Breast epithelium (tissue), 4 donors: ENCODE results near the gene DNAH9. TPM values are rescaled to one million over a fixed set of nuclear protein-coding genes. Genes with fewer than 3 reads are reported as not detected.

Experiments used
- DNase-seq, 2 donors: peaks; one replicate each; pipeline ENCODE4 v3.0.0-alpha.2; 2019; ENCODE audit warnings: low spot score in 2 of 2
- H3K27ac ChIP-seq, 2 donors: fragments of 200-600 bp; sonication (generic) in 1 of 2; one replicate each; pipeline ENCODE4 v1.5.1; 2016 to 2019; ENCODE audit warnings: mild to moderate bottlenecking in 1 of 2
- H3K27me3 ChIP-seq, 2 donors: fragments of 200-600 bp; sonication (generic) in 1 of 2; one replicate each; pipeline versions ENCODE4 v1.5.1 to v1.6.0; 2017 to 2019; ENCODE audit warnings: control low read depth in 1 of 2, mild to moderate bottlenecking in 1 of 2
- H3K36me3 ChIP-seq: fragments of 200-600 bp; one replicate; pipeline ENCODE4 v1.5.1; 2019
- H3K4me1 ChIP-seq, 2 donors: fragments of 200-600 bp; sonication (generic); one replicate each; pipeline ENCODE4 v1.5.1; 2016 to 2019; ENCODE audit warnings: control low read depth in 1 of 2
- H3K4me3 ChIP-seq, 3 donors: fragments of 200-600 bp; sonication (generic); 1 replicate in 2 of 3; 2 replicates in 1 of 3; pipeline ENCODE4 v1.5.1; 2016 to 2019; ENCODE audit warnings: mild to moderate bottlenecking in 3 of 3, moderate library complexity in 2 of 3
- H3K9me3 ChIP-seq, 2 donors: fragments of 200-600 bp; sonication (generic) in 1 of 2; one replicate each; pipeline ENCODE4 v1.5.1; 2016 to 2019; ENCODE audit warnings: control low read depth in 1 of 2
- POLR2A ChIP-seq: fragments of 450-650 bp; IDR thresholded peaks from one replicate; pipeline ENCODE4 v1.6.1; 2016; ENCODE audit warnings: antibody characterized with exemption, mild to moderate bottlenecking, moderate library complexity
- POLR2AphosphoS5 ChIP-seq, 3 donors: sonication (generic); formaldehyde crosslinking; IDR thresholded peaks; one replicate each; pipeline ENCODE4 v1.6.1; 2017; ENCODE audit warnings: antibody characterized with exemption in 3 of 3
- intact Hi-C: fragments of 100-400 bp; cut with DNase I; formaldehyde crosslinking; loops from one replicate; pipeline ENCODE4 v1.15.1; 2023; ENCODE audit warnings: low total_unique reads
- total RNA-seq, 3 donors: library from RNA; depleted of rRNA; stranded (reverse); fragments of >200 nt; gene quantifications; one replicate each; pipeline ENCODE4 v1.1.0, GENCODE V29; 2016
- TF ChIP-seq, protein P1 (sequence below), 3 donors: fragments of 450-650 bp; IDR thresholded peaks; one replicate each; pipeline ENCODE4 v1.5.1; 2016 to 2017; ENCODE audit warnings: antibody characterized with exemption in 3 of 3, mild to moderate bottlenecking in 3 of 3, moderate library complexity in 3 of 3

DNAH9 gene
- total RNA-seq, 3 donors from 2014 or later: 0.66 to 3.5 (median 1.2) TPM

DNA sequence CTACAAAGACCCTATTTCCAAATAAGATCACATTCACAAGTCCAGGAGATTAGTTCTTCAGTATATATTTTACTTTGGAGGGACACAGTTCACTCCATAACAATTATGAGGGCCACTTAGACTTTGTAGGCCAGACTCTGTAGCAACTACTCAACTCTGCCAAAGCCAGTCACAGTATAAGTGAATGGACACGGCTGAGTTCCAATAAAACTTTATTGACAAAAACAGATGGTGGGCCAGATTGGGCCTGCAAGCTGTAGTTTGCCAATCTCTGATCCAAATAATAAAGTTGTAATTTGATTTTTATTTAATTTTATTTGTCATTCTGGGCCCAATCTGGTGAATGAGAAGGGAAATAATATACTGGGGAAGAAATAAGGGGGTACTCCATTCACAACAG is 297.9 kb downstream of the DNAH9 start:
- no peak for DNase-seq
- Histone ChIP-seq H3K9me3 (no peaks in the 10 kb centered on the region), H3K27ac (no peak overlapping the region), H3K27me3 (no peaks in the 10 kb centered on the region), H3K4me1 (no peaks in the 10 kb centered on the region), H3K36me3 (no peaks in the 10 kb centered on the region), H3K4me3 (no peak overlapping the region)
- intact Hi-C loops: no loop called here
- TF ChIP-seq, protein P1, sequence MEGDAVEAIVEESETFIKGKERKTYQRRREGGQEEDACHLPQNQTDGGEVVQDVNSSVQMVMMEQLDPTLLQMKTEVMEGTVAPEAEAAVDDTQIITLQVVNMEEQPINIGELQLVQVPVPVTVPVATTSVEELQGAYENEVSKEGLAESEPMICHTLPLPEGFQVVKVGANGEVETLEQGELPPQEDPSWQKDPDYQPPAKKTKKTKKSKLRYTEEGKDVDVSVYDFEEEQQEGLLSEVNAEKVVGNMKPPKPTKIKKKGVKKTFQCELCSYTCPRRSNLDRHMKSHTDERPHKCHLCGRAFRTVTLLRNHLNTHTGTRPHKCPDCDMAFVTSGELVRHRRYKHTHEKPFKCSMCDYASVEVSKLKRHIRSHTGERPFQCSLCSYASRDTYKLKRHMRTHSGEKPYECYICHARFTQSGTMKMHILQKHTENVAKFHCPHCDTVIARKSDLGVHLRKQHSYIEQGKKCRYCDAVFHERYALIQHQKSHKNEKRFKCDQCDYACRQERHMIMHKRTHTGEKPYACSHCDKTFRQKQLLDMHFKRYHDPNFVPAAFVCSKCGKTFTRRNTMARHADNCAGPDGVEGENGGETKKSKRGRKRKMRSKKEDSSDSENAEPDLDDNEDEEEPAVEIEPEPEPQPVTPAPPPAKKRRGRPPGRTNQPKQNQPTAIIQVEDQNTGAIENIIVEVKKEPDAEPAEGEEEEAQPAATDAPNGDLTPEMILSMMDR (IDR thresholded peaks at IDR 0.05): no peak
- no peak for TF ChIP-seq POLR2AphosphoS5 (IDR thresholded peaks at IDR 0.05)
- TF ChIP-seq POLR2A: no peak

GRCh38 chr17:11898526-11899235 is 300.4 kb downstream of the DNAH9 start:
- TF ChIP-seq POLR2AphosphoS5 (IDR thresholded peaks at IDR 0.05) (no peak), POLR2A (no peak)
- TF ChIP-seq, protein P1 (IDR thresholded peaks at IDR 0.05): no peak
- Histone ChIP-seq H3K27me3 (no peaks in the 10 kb centered on the region), H3K36me3 (no peaks in the 10 kb centered on the region), H3K4me3 (no peak overlapping the region), H3K27ac (no peak overlapping the region), H3K9me3 (no peaks in the 10 kb centered on the region), H3K4me1 (no peaks in the 10 kb centered on the region)
- DNase-seq: no peak
- intact Hi-C loops: no loop called here

DNA sequence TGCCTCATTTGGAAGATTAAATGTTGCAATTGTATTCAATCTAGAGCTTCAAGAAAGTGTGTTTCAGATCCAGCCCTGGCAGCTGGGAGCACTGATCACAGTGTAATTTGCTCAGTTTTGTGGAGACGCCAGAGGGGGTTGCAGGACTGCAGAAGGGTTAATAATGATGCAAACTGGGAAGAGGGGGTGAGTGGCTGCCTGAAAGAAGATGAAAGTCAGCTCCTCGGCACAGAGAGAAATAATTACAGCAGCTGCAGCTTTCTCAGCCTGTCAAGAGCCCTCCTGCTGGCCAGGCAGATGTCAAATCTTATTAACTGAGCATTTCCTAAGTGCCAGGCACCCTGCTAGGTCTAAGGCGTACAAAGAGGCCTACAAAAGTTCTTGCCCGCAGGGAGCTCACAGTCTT is 301.3 kb downstream of the DNAH9 start:
- Histone ChIP-seq H3K4me3 (no peak overlapping the region), H3K36me3 (no peaks in the 10 kb centered on the region), H3K9me3 (no peaks in the 10 kb centered on the region), H3K4me1 (no peaks in the 10 kb centered on the region), H3K27ac (peak overlapping the region in 1 of 2 donors; percentile 55), H3K27me3 (no peaks in the 10 kb centered on the region)
- TF ChIP-seq, protein P1 (IDR thresholded peaks at IDR 0.05): no peak
- TF ChIP-seq POLR2AphosphoS5 (IDR thresholded peaks at IDR 0.05): no peak
- no peak for TF ChIP-seq POLR2A
- no peak for DNase-seq
- intact Hi-C loops: no loop called here

DNA sequence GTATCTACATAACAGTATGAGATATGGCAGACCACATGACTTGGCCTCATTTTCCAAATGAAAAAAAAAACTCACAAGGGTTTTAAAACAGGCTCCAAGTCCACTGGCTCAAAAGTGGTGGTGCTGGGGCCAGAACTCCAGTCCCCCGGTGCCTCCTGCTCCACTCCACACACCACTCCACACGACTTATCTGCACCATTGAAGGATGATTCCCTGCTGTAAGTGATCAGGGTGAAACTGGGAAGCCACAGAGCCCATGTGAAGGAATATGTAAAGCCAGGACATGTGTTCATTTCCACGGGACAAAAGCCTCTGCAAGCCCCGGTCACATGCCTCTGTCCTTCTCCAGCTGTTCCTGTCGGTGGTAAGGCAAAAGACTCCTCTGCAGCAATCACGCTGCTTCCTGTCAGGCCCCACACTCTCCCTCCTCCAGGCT is 301.8 kb downstream of the DNAH9 start:
- Histone ChIP-seq H3K27ac (peak overlapping the region in 1 of 2 donors; percentile 55), H3K9me3 (no peaks in the 10 kb centered on the region), H3K27me3 (no peaks in the 10 kb centered on the region), H3K36me3 (no peaks in the 10 kb centered on the region), H3K4me3 (no peak overlapping the region), H3K4me1 (no peaks in the 10 kb centered on the region)
- intact Hi-C loops: no loop called here
- TF ChIP-seq, protein P1 (IDR thresholded peaks at IDR 0.05): no peak
- TF ChIP-seq POLR2A: no peak
- no peak for TF ChIP-seq POLR2AphosphoS5 (IDR thresholded peaks at IDR 0.05)
- peak in 1 of 2 donors; percentile 24 for DNase-seq

- Histone ChIP-seq H3K4me3 (no peak overlapping the region), H3K27me3 (no peaks in the 10 kb centered on the region), H3K27ac (no peak overlapping the region), H3K4me1 (no peaks in the 10 kb centered on the region), H3K36me3 (no peaks in the 10 kb centered on the region), H3K9me3 (no peaks in the 10 kb centered on the region)
- DNase-seq: no peak
- intact Hi-C loops: no loop called here
- TF ChIP-seq POLR2A (no peak), POLR2AphosphoS5 (IDR thresholded peaks at IDR 0.05) (no peak)
- TF ChIP-seq, protein P1 (IDR thresholded peaks at IDR 0.05): no peak
These were observed 302.4 kb downstream of the DNAH9 start for GRCh38 chr17:11900655-11901054.
